ENCODE measurements around the gene ACTA1. TPM values are rescaled to one million over a fixed set of nuclear protein-coding genes. Genes with fewer than 3 reads are reported as not detected.

Gene ACTA1
- total and polyA plus RNA-seq, 10 of the 15 experiments (the other 5 are each of a cell fraction or from before 2014, with no cell fraction given): 0.05 to 0.35 (median 0.12) TPM; not detected in 7

- ChIA-PET POLR2A (interaction anchor here (0.6 kb wide), 1 partner anchor 1584 kb away, joined by 5 read pairs; no protein-coding TSS in a partner anchor), RAD21 (ENCODE audit: unreplicated experiment) (interaction anchor here (0.9 kb wide), 1 partner anchor 72 kb away, joined by 4 read pairs; no protein-coding TSS in a partner anchor), CTCF (interaction anchor here (0.9 kb wide), 1 partner anchor 72 kb away, joined by 4 read pairs; no protein-coding TSS in a partner anchor), SMC1A (ENCODE audit: uncharacterized antibody, unreplicated experiment) (no interaction called here)
- Histone ChIP-seq H3K27ac (ENCODE audit: control insufficient read depth, insufficient read depth) (no peak overlapping the region), H3K4me2 (ENCODE audit: control insufficient read depth, insufficient read depth) (no peak overlapping the region), H3K79me2 (ENCODE audit: control insufficient read depth, insufficient read depth, low read length) (no peaks in the 10 kb centered on the region), H3K36me3 (ENCODE audit: control insufficient read depth in 2 of 2, insufficient read depth in 2 of 2, low read length in 1 of 2) (no peaks in the 10 kb centered on the region), H2AFZ (ENCODE audit: control insufficient read depth, low read depth, low read length) (no peak overlapping the region), H3K4me1 (ENCODE audit: control insufficient read depth, insufficient read depth, low read length) (no peaks in the 10 kb centered on the region), H3K9ac (ENCODE audit: control insufficient read depth, insufficient read depth, low read length) (no peak overlapping the region), H3K27me3 (replicated peaks in 1 of 2; ENCODE audit: control insufficient read depth in 2 of 2, insufficient read depth in 2 of 2, low read length in 1 of 2) (peaks cover 13 to 17% of the 10 kb centered on the region in 2 experiments), H3K4me3 (no peak overlapping the region), H4K20me1 (ENCODE audit: control insufficient read depth, insufficient read depth) (no peaks in the 10 kb centered on the region), H3K9me3 (replicated peaks; ENCODE audit: control insufficient read depth, insufficient read depth, low read length) (no peaks in the 10 kb centered on the region)
- TF ChIP-seq CBX5 (IDR thresholded peaks at IDR 0.05; ENCODE audit: low read depth) (no peak), JUNB (IDR thresholded peaks at IDR 0.05) (no peak), CEBPZ (IDR thresholded peaks at IDR 0.05; ENCODE audit: low read depth, low read length) (no peak), PRDM15 (CRISPR knock-in tag; IDR thresholded peaks at IDR 0.05) (no peak), RB1 (IDR thresholded peaks at IDR 0.05; ENCODE audit: borderline replicate concordance) (no peak), SPI1 (IDR thresholded peaks at IDR 0.05; ENCODE audit: borderline replicate concordance, insufficient read depth, low read depth, low read length) (no peak)
- DNase-seq (ENCODE audit: low read depth, low spot score) (no peak), FAIRE-seq (no peak), ATAC-seq (no peak)
- in situ Hi-C loops (cut with MboI) (no loop called here), intact Hi-C loops (cut with micrococcal nuclease; ENCODE audit: unreplicated experiment) (no loop called here)
- BruUV-seq (replicated peaks): no TSS peak
- 21% methylated on average over 9 of the region's 9 CpGs for WGBS (ENCODE audit: insufficient coverage, insufficient replicate concordance, low lambda C conversion rate, missing lambda C conversion rate)
Observed at GRCh38 chr1:229410370-229410691, 23.6 kb downstream of the ACTA1 start.

Measured in GM12878 (cell line).